Smooth muscle cell (in vitro differentiated cells): Measurements from ENCODE around the gene SLC25A26. TPM values are rescaled to one million over a fixed set of nuclear protein-coding genes. Genes with fewer than 3 reads are reported as not detected.

Experiments
- DNase-seq: peaks from one replicate; lab custom pipeline; 2025; ENCODE audit not compliant: unreplicated experiment; lab: John Stamatoyannopoulos, UW
- H2AFZ ChIP-seq: fragments of 200-600 bp; sonication (generic); 2 replicates; pipeline ENCODE4 v1.6.0; 2016; ENCODE audit warnings: antibody characterized with exemption, low read depth, mild to moderate bottlenecking
- H3F3A ChIP-seq: fragments of 200-600 bp; sonication (generic); 2 replicates; pipeline ENCODE4 v1.6.0; 2017; ENCODE audit warnings: antibody characterized with exemption, low read depth
- H3K27ac ChIP-seq: fragments of 200-600 bp; sonication (generic); 2 replicates; pipeline ENCODE4 v1.5.1; 2016; ENCODE audit warnings: low read depth, mild to moderate bottlenecking
- H3K27me3 ChIP-seq: fragments of 200-600 bp; sonication (generic); 2 replicates; pipeline ENCODE4 v1.6.1; 2016; ENCODE audit warnings: low read depth, mild to moderate bottlenecking
- H3K36me3 ChIP-seq: fragments of 200-600 bp; sonication (generic); 2 replicates; pipeline ENCODE4 v1.5.1; 2016; ENCODE audit warnings: low read depth
- H3K4me1 ChIP-seq: fragments of 200-600 bp; sonication (generic); 2 replicates; pipeline ENCODE4 v1.5.1; 2016; ENCODE audit warnings: low read depth
- H3K4me2 ChIP-seq: fragments of 200-600 bp; sonication (generic); 2 replicates; pipeline ENCODE4 v1.6.0; 2016; ENCODE audit warnings: mild to moderate bottlenecking
- H3K4me3 ChIP-seq: fragments of 200-600 bp; sonication (generic); 2 replicates; pipeline ENCODE4 v1.5.1; 2016; ENCODE audit warnings: mild to moderate bottlenecking
- H3K79me2 ChIP-seq: fragments of 200-600 bp; sonication (generic); 2 replicates; pipeline ENCODE4 v1.6.0; 2016; ENCODE audit warnings: low read depth, mild to moderate bottlenecking
- H3K9ac ChIP-seq: fragments of 200-600 bp; sonication (generic); 2 replicates; pipeline ENCODE4 v1.6.0; 2016; ENCODE audit warnings: low read depth
- H3K9me3 ChIP-seq: fragments of 200-600 bp; sonication (generic); replicated peaks from 2 replicates; pipeline ENCODE4 v1.5.1; 2016; ENCODE audit warnings: low read depth
- H4K20me1 ChIP-seq: fragments of 200-600 bp; sonication (generic); 2 replicates; pipeline ENCODE4 v1.6.0; 2016; ENCODE audit warnings: low read depth
- WGBS: methylation state at CpG from one replicate; pipeline ENCODE4 v1.1.7; 2016; ENCODE audit warnings: low lambda C conversion rate; 5-methylcytosine and 5-hydroxymethylcytosine counted together
- polyA plus RNA-seq: library from polyadenylated mRNA; unstranded; fragments of >200 nt; fragmentation: Nextera tagmentation; extraction: Ambion mirVana; gene quantifications from 2 replicates; pipeline ENCODE4 v1.2.1, GENCODE V29; 2016
- total RNA-seq: library from RNA; depleted of rRNA; stranded (reverse); fragments of >200 nt; gene quantifications from 2 replicates; pipeline ENCODE4 v1.2.3, GENCODE V29; 2014
- TF ChIP-seq, protein P1 (sequence below): fragments of 200-600 bp; sonication (generic); IDR thresholded peaks from 2 replicates; pipeline ENCODE4 v1.5.1; 2017; ENCODE audit warnings: borderline replicate concordance, mild to moderate bottlenecking, antibody characterized with exemption; ENCODE audit not compliant: insufficient read depth, poor library complexity, severe bottlenecking

The SLC25A26 gene
- total and polyA plus RNA-seq, 2 experiments from 2014 or later: 8.9 to 18.9 TPM

DNA sequence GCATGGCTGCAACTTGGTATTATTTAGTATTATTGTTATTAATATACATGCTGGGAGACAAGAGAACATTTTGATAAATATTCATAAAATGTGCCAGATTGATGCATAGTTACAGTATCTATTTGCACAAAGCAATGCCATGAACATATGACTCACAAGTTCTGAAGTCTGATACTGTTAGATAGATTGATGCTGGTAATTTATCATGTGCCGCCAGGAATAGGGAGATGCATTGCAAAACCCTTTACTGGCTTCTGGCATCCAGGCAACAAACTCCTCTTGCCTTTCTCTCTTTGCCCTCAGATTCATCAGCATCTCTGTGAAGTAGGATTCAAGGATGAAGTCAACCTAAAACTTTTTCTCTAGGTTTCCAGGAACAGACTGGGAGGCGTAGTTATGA, 41.0 kb upstream of the SLC25A26 start:
- Histone ChIP-seq H2AFZ (no peak overlapping the region), H3K4me1 (no peaks in the 10 kb centered on the region), H4K20me1 (no peaks in the 10 kb centered on the region), H3K9me3 (no peaks in the 10 kb centered on the region), H3K79me2 (no peaks in the 10 kb centered on the region), H3K4me2 (no peak overlapping the region), H3K27me3 (no peaks in the 10 kb centered on the region), H3K36me3 (no peaks in the 10 kb centered on the region), H3K4me3 (no peak overlapping the region), H3K9ac (no peak overlapping the region), H3K27ac (no peak overlapping the region), H3F3A (no peaks in the 10 kb centered on the region)
- TF ChIP-seq, protein P1, sequence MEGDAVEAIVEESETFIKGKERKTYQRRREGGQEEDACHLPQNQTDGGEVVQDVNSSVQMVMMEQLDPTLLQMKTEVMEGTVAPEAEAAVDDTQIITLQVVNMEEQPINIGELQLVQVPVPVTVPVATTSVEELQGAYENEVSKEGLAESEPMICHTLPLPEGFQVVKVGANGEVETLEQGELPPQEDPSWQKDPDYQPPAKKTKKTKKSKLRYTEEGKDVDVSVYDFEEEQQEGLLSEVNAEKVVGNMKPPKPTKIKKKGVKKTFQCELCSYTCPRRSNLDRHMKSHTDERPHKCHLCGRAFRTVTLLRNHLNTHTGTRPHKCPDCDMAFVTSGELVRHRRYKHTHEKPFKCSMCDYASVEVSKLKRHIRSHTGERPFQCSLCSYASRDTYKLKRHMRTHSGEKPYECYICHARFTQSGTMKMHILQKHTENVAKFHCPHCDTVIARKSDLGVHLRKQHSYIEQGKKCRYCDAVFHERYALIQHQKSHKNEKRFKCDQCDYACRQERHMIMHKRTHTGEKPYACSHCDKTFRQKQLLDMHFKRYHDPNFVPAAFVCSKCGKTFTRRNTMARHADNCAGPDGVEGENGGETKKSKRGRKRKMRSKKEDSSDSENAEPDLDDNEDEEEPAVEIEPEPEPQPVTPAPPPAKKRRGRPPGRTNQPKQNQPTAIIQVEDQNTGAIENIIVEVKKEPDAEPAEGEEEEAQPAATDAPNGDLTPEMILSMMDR: no peak
- WGBS: 93% methylated on average over 2 of the region's 2 CpGs
- DNase-seq: no peak

DNA sequence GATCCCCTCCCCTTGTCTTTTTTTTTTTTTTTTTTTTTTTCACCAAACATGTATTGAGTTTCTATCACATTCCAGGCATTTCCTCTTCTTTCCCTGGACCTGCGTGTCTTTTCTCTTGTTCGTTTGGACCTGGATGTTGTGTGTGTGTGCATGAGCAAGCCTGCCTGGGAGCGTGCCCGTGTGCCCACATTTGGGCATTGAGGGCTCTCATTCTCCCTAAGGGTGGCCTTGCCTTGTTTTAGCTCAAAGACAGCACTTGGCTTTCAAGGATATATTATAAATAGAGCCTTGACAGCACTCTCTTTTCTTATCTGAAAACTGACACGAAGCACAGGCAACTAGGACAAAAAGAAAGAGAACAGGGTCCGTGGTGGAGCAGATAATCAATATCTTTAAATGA, 39.0 kb upstream of the SLC25A26 start:
- H3K27me3 ChIP-seq: no peaks in the 10 kb centered on the region
- TF ChIP-seq, protein P1: no peak
- H3K4me3 ChIP-seq: no peak overlapping the region
- no peaks in the 10 kb centered on the region for H3K79me2 ChIP-seq
- no peak overlapping the region for H2AFZ ChIP-seq
- H3K4me2 ChIP-seq: no peak overlapping the region
- H3K4me1 ChIP-seq: no peaks in the 10 kb centered on the region
- H4K20me1 ChIP-seq: no peaks in the 10 kb centered on the region
- WGBS: 92% methylated on average over 6 of the region's 6 CpGs
- no peaks in the 10 kb centered on the region for H3K9me3 ChIP-seq
- no peak overlapping the region for H3K9ac ChIP-seq
- H3F3A ChIP-seq: no peaks in the 10 kb centered on the region
- DNase-seq: no peak
- H3K36me3 ChIP-seq: no peaks in the 10 kb centered on the region
- no peak overlapping the region for H3K27ac ChIP-seq

DNA sequence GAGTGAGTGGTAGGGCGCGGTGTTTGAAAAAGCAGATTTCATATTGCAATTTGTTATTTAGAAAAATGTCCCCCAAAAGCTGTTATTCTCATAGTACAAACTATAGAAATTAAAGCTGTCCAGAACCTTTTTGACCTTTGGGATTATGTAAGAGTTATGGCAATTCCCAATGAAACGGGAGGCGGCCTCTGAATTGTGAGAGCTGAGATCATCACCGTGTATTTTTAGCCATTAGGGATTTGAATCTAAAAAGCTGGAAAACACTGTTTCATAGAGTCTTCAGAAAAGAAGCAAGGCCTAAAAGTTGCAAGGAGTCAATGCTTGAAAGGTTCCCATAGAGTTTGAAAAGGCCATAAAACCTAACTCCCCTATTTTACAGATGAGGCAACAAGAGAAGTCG, 38.6 kb upstream of the SLC25A26 start:
- no peaks in the 10 kb centered on the region for H3K79me2 ChIP-seq
- no peak overlapping the region for H3K4me2 ChIP-seq
- no peaks in the 10 kb centered on the region for H3F3A ChIP-seq
- H3K4me1 ChIP-seq: no peaks in the 10 kb centered on the region
- no peaks in the 10 kb centered on the region for H3K27me3 ChIP-seq
- H3K9ac ChIP-seq: no peak overlapping the region
- H3K4me3 ChIP-seq: no peak overlapping the region
- H4K20me1 ChIP-seq: no peaks in the 10 kb centered on the region
- DNase-seq: no peak
- WGBS: 86% methylated on average over 6 of the region's 6 CpGs
- TF ChIP-seq, protein P1: no peak
- H2AFZ ChIP-seq: no peak overlapping the region
- H3K36me3 ChIP-seq: no peaks in the 10 kb centered on the region
- no peaks in the 10 kb centered on the region for H3K9me3 ChIP-seq
- H3K27ac ChIP-seq: no peak overlapping the region

DNA sequence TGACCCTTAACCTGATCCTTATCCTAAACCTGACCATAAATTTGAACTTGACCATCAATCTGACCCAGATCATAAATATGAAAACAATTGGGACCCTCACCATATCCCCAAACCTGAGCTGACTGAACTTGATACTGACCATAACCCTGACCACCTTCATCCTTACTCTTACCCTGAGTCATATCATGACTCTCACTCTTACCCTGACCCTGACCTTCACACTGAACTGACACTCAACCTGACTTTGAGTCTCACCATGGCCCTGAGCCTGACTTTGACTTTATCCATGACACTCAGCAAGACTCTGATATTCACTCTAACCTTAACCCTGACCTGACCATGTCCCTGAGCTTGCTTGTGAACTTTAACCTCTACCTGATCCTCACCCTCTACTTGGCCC, 34.3 kb upstream of the SLC25A26 start:
- no peaks in the 10 kb centered on the region for H3K36me3 ChIP-seq
- no peak overlapping the region for H3K4me3 ChIP-seq
- no peak overlapping the region for H3K4me2 ChIP-seq
- H3F3A ChIP-seq: no peaks in the 10 kb centered on the region
- H3K27ac ChIP-seq: no peak overlapping the region
- no peak overlapping the region for H3K9ac ChIP-seq
- no peaks in the 10 kb centered on the region for H3K4me1 ChIP-seq
- TF ChIP-seq, protein P1: no peak
- H2AFZ ChIP-seq: no peak overlapping the region
- H4K20me1 ChIP-seq: no peaks in the 10 kb centered on the region
- no peak for DNase-seq
- H3K9me3 ChIP-seq: no peaks in the 10 kb centered on the region
- H3K27me3 ChIP-seq: no peaks in the 10 kb centered on the region
- no peaks in the 10 kb centered on the region for H3K79me2 ChIP-seq
